ENCODE results near the gene FGF22. TPM values are rescaled to one million over a fixed set of nuclear protein-coding genes. Genes with fewer than 3 reads are reported as not detected.
A peak's percentile ranks its signal among the peaks of the same experiment; 100 is the strongest.

FGF22 gene
- total and polyA plus RNA-seq, 10 of the 15 experiments (the other 5 are each of a cell fraction or from before 2014, with no cell fraction given): 0.05 TPM; not detected in 9

GRCh38 chr19:639253-640160 lies at the start of gene FGF22 (continued):
- TF ChIP-seq FOS (IDR thresholded peaks at IDR 0.05; ENCODE audit: borderline replicate concordance, extremely low read depth, insufficient read length) (no peak), CREB1 (IDR thresholded peaks at IDR 0.05; ENCODE audit: low read depth) (no peak), E4F1 (IDR thresholded peaks at IDR 0.05; ENCODE audit: borderline replicate concordance, partially characterized antibody) (no peak), MAX (IDR thresholded peaks at IDR 0.05; ENCODE audit: low read depth, low read length) (no peak), SIN3A (IDR thresholded peaks at IDR 0.05; ENCODE audit: low read depth, low read length) (no peak), MYB (IDR thresholded peaks at IDR 0.05; ENCODE audit: borderline replicate concordance, low read depth, low read length) (no peak), ZBTB33 (IDR thresholded peaks at IDR 0.05) (no peak), IKZF1 (conservative IDR thresholded peaks at IDR 0.05) (no peak), ESRRA (IDR thresholded peaks at IDR 0.05; ENCODE audit: low read length) (no peak), RUNX3 (IDR thresholded peaks at IDR 0.05; ENCODE audit: low read length) (no peak), CEBPB (IDR thresholded peaks at IDR 0.05; ENCODE audit: borderline replicate concordance in 1 of 2, low read depth in 2 of 2, low read length in 2 of 2) (no peak), SUPT20H (IDR thresholded peaks at IDR 0.05; ENCODE audit: borderline replicate concordance, control insufficient read depth, low read depth, low read length) (no peak), HSF1 (IDR thresholded peaks at IDR 0.05; ENCODE audit: low read depth, low read length) (no peak), EGR1 (IDR thresholded peaks at IDR 0.05; ENCODE audit: borderline replicate concordance in 1 of 2, low read depth in 2 of 2, low read length in 2 of 2) (peak in 1 of 2 experiments; percentile 72; a peak in 2 of 3 replicates), TCF12 (IDR thresholded peaks at IDR 0.05; ENCODE audit: low read depth, low read length) (no peak), HCFC1 (IDR thresholded peaks at IDR 0.05; ENCODE audit: low read length) (no peak), POLR2A (IDR thresholded peaks at IDR 0.05; ENCODE audit: low read depth, low read length) (0 out of 2 replicates have a peak, but pooled peaks have one; percentile 14), ZBTB11 (CRISPR knock-in tag; IDR thresholded peaks at IDR 0.05) (no peak), LARP7 (IDR thresholded peaks at IDR 0.05) (peak; percentile 29; the same call in 1 of the 2 replicates), GATAD2B (conservative IDR thresholded peaks at IDR 0.05; ENCODE audit: low read depth) (no peak)

All from GM12878 (cell line).